HG02623 (cell line): ENCODE measurements around the gene ATRNL1.
"Not testable (repeated sequence)": the region's sequence is repeated elsewhere in the genome, so short reads cannot be mapped to it uniquely, and the experiment has no call there.

Experiments used
- ATAC-seq: cut with Tn5 transposase; IDR thresholded peaks from one replicate; pipeline ENCODE4 v1.9.1; 2021; ENCODE audit warnings: moderate library complexity; ENCODE audit not compliant: unreplicated experiment

Gene ATRNL1

GRCh38 chr10:115084277-115084850 lies 8.8 kb upstream of the ATRNL1 start:
- ATAC-seq, result no peak

- no peak for ATAC-seq
Observed at GRCh38 chr10:115091161-115091560, 2.0 kb upstream of the ATRNL1 start.

GRCh38 chr10:115092258-115092554 lies 959 bp upstream of the ATRNL1 start:
- ATAC-seq, result no peak

GRCh38 chr10:115092555-115093285 lies 445 bp upstream of the ATRNL1 start:
- ATAC-seq, result peak; percentile 69

GRCh38 chr10:115093776-115094408 lies 727 bp downstream of the ATRNL1 start:
- ATAC-seq, result peak; percentile 42

GRCh38 chr10:115094416-115095140 lies 1.4 kb downstream of the ATRNL1 start:
- no peak for ATAC-seq

GRCh38 chr10:115095758-115096157 lies 2.6 kb downstream of the ATRNL1 start:
- no peak for ATAC-seq

- no peak for ATAC-seq
Observed at GRCh38 chr10:115103700-115104099, 10.5 kb downstream of the ATRNL1 start.

GRCh38 chr10:115105411-115105810 lies 12.2 kb downstream of the ATRNL1 start:
- ATAC-seq, result not testable (repeated sequence)

- ATAC-seq, result no peak
Observed at GRCh38 chr10:115107830-115108229, 14.7 kb downstream of the ATRNL1 start.

- ATAC-seq, result no peak
Observed at GRCh38 chr10:115117301-115117700, 24.1 kb downstream of the ATRNL1 start.

GRCh38 chr10:115118346-115118745 lies 25.2 kb downstream of the ATRNL1 start:
- no peak for ATAC-seq

GRCh38 chr10:115125505-115125904 lies 32.3 kb downstream of the ATRNL1 start:
- no peak for ATAC-seq

GRCh38 chr10:115129752-115130151 lies 36.6 kb downstream of the ATRNL1 start:
- ATAC-seq, result no peak

GRCh38 chr10:115136616-115137015 lies 43.5 kb downstream of the ATRNL1 start:
- no peak for ATAC-seq

- no peak for ATAC-seq
Observed at GRCh38 chr10:115141254-115141653, 48.1 kb downstream of the ATRNL1 start.

- no peak for ATAC-seq
Observed at GRCh38 chr10:115157357-115157756, 64.2 kb downstream of the ATRNL1 start.

GRCh38 chr10:115163129-115163528 lies 70.0 kb downstream of the ATRNL1 start:
- no peak for ATAC-seq

- no peak for ATAC-seq
Observed at GRCh38 chr10:115164220-115164619, 71.1 kb downstream of the ATRNL1 start.

GRCh38 chr10:115167751-115168150 lies 74.6 kb downstream of the ATRNL1 start:
- ATAC-seq, result no peak

GRCh38 chr10:115171392-115171960 lies 78.3 kb downstream of the ATRNL1 start:
- ATAC-seq, result no peak
